GM23338 (cell line): Measurements from ENCODE around the gene CHMP4B. TPM values are rescaled to one million over a fixed set of nuclear protein-coding genes. Genes with fewer than 3 reads are reported as not detected.

Source experiments
- ATAC-seq: fragments of 200-7000 bp; cut with Tn5 transposase; 3 replicates; pipeline ENCODE4 v1.9.1; 2020
- DNase-seq: peaks from one replicate; pipeline ENCODE4 v3.0.0-alpha.2; 2015; ENCODE audit warnings: low spot score
- H2AFZ ChIP-seq: fragments of 200-600 bp; sonication (generic); 2 replicates; pipeline ENCODE4 v1.8.0; 2016; ENCODE audit warnings: antibody characterized with exemption, mild to moderate bottlenecking, moderate library complexity
- H3F3A ChIP-seq: fragments of 200-600 bp; sonication (generic); replicated peaks from 2 replicates; pipeline ENCODE4 v1.8.0; 2017; ENCODE audit warnings: antibody characterized with exemption, mixed run types, low read depth
- H3K27ac ChIP-seq: fragments of 200-600 bp; sonication (generic); 2 replicates; pipeline ENCODE4 v1.6.1; 2016; ENCODE audit warnings: low read depth
- H3K27me3 ChIP-seq: fragments of 200-600 bp; sonication (generic); 2 replicates; pipeline ENCODE4 v1.8.0; 2016; ENCODE audit warnings: mild to moderate bottlenecking, mixed run types, moderate library complexity; ENCODE audit not compliant: insufficient read depth
- H3K36me3 ChIP-seq: fragments of 200-600 bp; sonication (generic); 2 replicates; pipeline ENCODE4 v1.8.0; 2016; ENCODE audit warnings: mild to moderate bottlenecking; ENCODE audit not compliant: insufficient read depth
- H3K4me1 ChIP-seq: fragments of 200-600 bp; sonication (generic); 2 replicates; pipeline ENCODE4 v1.8.0; 2016; ENCODE audit warnings: mild to moderate bottlenecking, moderate library complexity; ENCODE audit not compliant: insufficient read depth
- H3K4me2 ChIP-seq: fragments of 200-600 bp; sonication (generic); 2 replicates; pipeline ENCODE4 v1.7.1; 2017; ENCODE audit warnings: mixed run types
- H3K4me3 ChIP-seq: fragments of 200-600 bp; sonication (generic); 2 replicates; pipeline ENCODE4 v1.6.1; 2016; ENCODE audit warnings: mixed run types
- H3K79me2 ChIP-seq: fragments of 200-600 bp; sonication (generic); replicated peaks from 2 replicates; pipeline ENCODE4 v1.8.0; 2017; ENCODE audit warnings: mild to moderate bottlenecking; ENCODE audit not compliant: insufficient read depth
- H3K9me2 ChIP-seq: fragments of 200-600 bp; sonication (generic); 2 replicates; pipeline ENCODE4 v1.8.0; 2017; ENCODE audit not compliant: insufficient read depth
- H4K20me1 ChIP-seq: fragments of 200-600 bp; sonication (generic); replicated peaks from 2 replicates; pipeline ENCODE4 v1.8.0; 2017; ENCODE audit warnings: mild to moderate bottlenecking; ENCODE audit not compliant: insufficient read depth
- H3K27ac Mint-ChIP-seq: 2 replicates; pipeline ENCODE4 v1.8.0; 2020; ENCODE audit warnings: inconsistent platforms, mild to moderate bottlenecking, moderate library complexity, mixed read lengths
- H3K27me3 Mint-ChIP-seq: 3 replicates; pipeline ENCODE4 v1.8.0; 2022; ENCODE audit warnings: low read depth, mild to moderate bottlenecking, moderate library complexity, mixed read lengths, inconsistent platforms; ENCODE audit not compliant: insufficient read depth, poor library complexity
- H3K36me3 Mint-ChIP-seq: 3 replicates; pipeline ENCODE4 v1.8.0; 2021; ENCODE audit warnings: low read depth, mild to moderate bottlenecking, inconsistent platforms, moderate library complexity, mixed read lengths
- H3K4me1 Mint-ChIP-seq: 3 replicates; pipeline ENCODE4 v1.8.0; 2020; ENCODE audit warnings: mild to moderate bottlenecking, inconsistent platforms, mixed read lengths
- H3K4me3 Mint-ChIP-seq: 3 replicates; pipeline ENCODE4 v1.8.0; 2021; ENCODE audit warnings: moderate library complexity, mild to moderate bottlenecking, inconsistent platforms, mixed read lengths
- H3K9me3 Mint-ChIP-seq: 3 replicates; pipeline ENCODE4 v1.8.0; 2020; ENCODE audit warnings: moderate library complexity, mild to moderate bottlenecking, inconsistent platforms, mixed read lengths
- CREB1 ChIP-seq: fragments of 250-450 bp; sonication (Bioruptor Pico); IDR thresholded peaks from 2 replicates; pipeline ENCODE4 v1.5.0; 2020; ENCODE audit warnings: low read depth, mild to moderate bottlenecking, moderate library complexity
- EZH2 ChIP-seq: fragments of 200-600 bp; sonication (generic); IDR thresholded peaks from one replicate; pipeline ENCODE4 v1.8.0; 2017; ENCODE audit warnings: antibody characterized with exemption, mild to moderate bottlenecking, low read depth; ENCODE audit not compliant: unreplicated experiment
- EZH2phosphoT487 ChIP-seq: fragments of 200-600 bp; sonication (generic); IDR thresholded peaks from one replicate; pipeline ENCODE4 v1.8.1; 2018; ENCODE audit warnings: antibody characterized with exemption; ENCODE audit not compliant: unreplicated experiment
- JUNB ChIP-seq: IDR thresholded peaks from one replicate; pipeline ENCODE4 v1.6.1; 2016; ENCODE audit warnings: antibody characterized with exemption; ENCODE audit not compliant: unreplicated experiment
- NANOG ChIP-seq: IDR thresholded peaks from 2 replicates; pipeline ENCODE4 v1.6.1; 2016; ENCODE audit warnings: antibody characterized with exemption, borderline replicate concordance
- POLR2AphosphoS5 ChIP-seq: IDR thresholded peaks from 2 replicates; pipeline ENCODE4 v1.6.1; 2016; ENCODE audit warnings: antibody characterized with exemption, low read depth
- STAT1 ChIP-seq: IDR thresholded peaks from one replicate; pipeline ENCODE4 v1.6.1; 2016; ENCODE audit warnings: antibody characterized with exemption; ENCODE audit not compliant: unreplicated experiment
- ZNF114 ChIP-seq: fragments of 250-450 bp; sonication (Bioruptor Pico); IDR thresholded peaks from 2 replicates; pipeline ENCODE4 v1.5.0; 2020; ENCODE audit warnings: mild to moderate bottlenecking, moderate library complexity
- ZNF331 ChIP-seq: fragments of 250-450 bp; sonication (Bioruptor Pico); IDR thresholded peaks from 2 replicates; pipeline ENCODE4 v1.5.0; 2020; ENCODE audit warnings: low read depth, mild to moderate bottlenecking, moderate library complexity
- ZNF462 ChIP-seq: fragments of 250-450 bp; sonication (Bioruptor Pico); IDR thresholded peaks from 2 replicates; pipeline ENCODE4 v1.5.0; 2020; ENCODE audit warnings: mild to moderate bottlenecking, moderate library complexity
- polyA plus RNA-seq: library from polyadenylated mRNA; unstranded; fragments of >200 nt; fragmentation: Nextera tagmentation; extraction: Ambion mirVana; gene quantifications from 2 replicates; pipeline ENCODE4 v1.2.1, GENCODE V29; 2016
- total RNA-seq: library from RNA; depleted of rRNA; stranded (reverse); fragments of >200 nt; shearing (Covaris generic); gene quantifications from 2 replicates; pipeline ENCODE4 v1.2.3, GENCODE V29; 2014
- TF ChIP-seq, protein P1 (sequence below): IDR thresholded peaks from 2 replicates; pipeline ENCODE4 v1.6.1; 2016; ENCODE audit warnings: antibody characterized with exemption
- TF ChIP-seq, protein P2 (sequence below), 2 experiments: fragments of 200-600 bp in 1 of 2; sonication (generic) in 1 of 2; conservative IDR thresholded peaks; 2 replicates each; pipeline versions ENCODE4 v1.5.1 to v1.6.1; 2016 to 2017; ENCODE audit warnings: antibody characterized with exemption in 2 of 2, low read depth in 2 of 2, mild to moderate bottlenecking in 2 of 2, moderate library complexity in 1 of 2
- TF ChIP-seq, protein P3 (sequence below): IDR thresholded peaks from one replicate; pipeline ENCODE4 v1.6.1; 2018; ENCODE audit warnings: antibody characterized with exemption; ENCODE audit not compliant: unreplicated experiment

Gene CHMP4B
- total and polyA plus RNA-seq, 2 experiments from 2014 or later, result 14.5 to 49.3 TPM

GRCh38 chr20:33868595-33868994 lies 57.4 kb downstream of the CHMP4B start:
- Histone ChIP-seq H3K4me3 (no peak overlapping the region), H3K27me3 (no peaks in the 10 kb centered on the region), H2AFZ (no peak overlapping the region), H4K20me1 (no peaks in the 10 kb centered on the region), H3K9me2 (no peaks in the 10 kb centered on the region), H3K4me1 (no peaks in the 10 kb centered on the region), H3K36me3 (no peaks in the 10 kb centered on the region), H3K79me2 (no peaks in the 10 kb centered on the region), H3K27ac (no peak overlapping the region), H3F3A (no peaks in the 10 kb centered on the region), H3K4me2 (no peak overlapping the region)
- TF ChIP-seq ZNF114 (CRISPR knock-in tag) (no peak), CREB1 (CRISPR knock-in tag) (no peak), ZNF331 (CRISPR knock-in tag) (no peak), STAT1 (no peak), POLR2AphosphoS5 (no peak), JUNB (no peak), EZH2phosphoT487 (no peak), EZH2 (no peak), NANOG (no peak), ZNF462 (CRISPR knock-in tag) (no peak)
- TF ChIP-seq, protein P1, sequence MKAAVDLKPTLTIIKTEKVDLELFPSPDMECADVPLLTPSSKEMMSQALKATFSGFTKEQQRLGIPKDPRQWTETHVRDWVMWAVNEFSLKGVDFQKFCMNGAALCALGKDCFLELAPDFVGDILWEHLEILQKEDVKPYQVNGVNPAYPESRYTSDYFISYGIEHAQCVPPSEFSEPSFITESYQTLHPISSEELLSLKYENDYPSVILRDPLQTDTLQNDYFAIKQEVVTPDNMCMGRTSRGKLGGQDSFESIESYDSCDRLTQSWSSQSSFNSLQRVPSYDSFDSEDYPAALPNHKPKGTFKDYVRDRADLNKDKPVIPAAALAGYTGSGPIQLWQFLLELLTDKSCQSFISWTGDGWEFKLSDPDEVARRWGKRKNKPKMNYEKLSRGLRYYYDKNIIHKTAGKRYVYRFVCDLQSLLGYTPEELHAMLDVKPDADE, result no peak
- TF ChIP-seq, protein P2, sequence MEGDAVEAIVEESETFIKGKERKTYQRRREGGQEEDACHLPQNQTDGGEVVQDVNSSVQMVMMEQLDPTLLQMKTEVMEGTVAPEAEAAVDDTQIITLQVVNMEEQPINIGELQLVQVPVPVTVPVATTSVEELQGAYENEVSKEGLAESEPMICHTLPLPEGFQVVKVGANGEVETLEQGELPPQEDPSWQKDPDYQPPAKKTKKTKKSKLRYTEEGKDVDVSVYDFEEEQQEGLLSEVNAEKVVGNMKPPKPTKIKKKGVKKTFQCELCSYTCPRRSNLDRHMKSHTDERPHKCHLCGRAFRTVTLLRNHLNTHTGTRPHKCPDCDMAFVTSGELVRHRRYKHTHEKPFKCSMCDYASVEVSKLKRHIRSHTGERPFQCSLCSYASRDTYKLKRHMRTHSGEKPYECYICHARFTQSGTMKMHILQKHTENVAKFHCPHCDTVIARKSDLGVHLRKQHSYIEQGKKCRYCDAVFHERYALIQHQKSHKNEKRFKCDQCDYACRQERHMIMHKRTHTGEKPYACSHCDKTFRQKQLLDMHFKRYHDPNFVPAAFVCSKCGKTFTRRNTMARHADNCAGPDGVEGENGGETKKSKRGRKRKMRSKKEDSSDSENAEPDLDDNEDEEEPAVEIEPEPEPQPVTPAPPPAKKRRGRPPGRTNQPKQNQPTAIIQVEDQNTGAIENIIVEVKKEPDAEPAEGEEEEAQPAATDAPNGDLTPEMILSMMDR (conservative IDR thresholded peaks at IDR 0.05; ENCODE audit: low read depth in 2 of 2), result no peak
- TF ChIP-seq, protein P3, sequence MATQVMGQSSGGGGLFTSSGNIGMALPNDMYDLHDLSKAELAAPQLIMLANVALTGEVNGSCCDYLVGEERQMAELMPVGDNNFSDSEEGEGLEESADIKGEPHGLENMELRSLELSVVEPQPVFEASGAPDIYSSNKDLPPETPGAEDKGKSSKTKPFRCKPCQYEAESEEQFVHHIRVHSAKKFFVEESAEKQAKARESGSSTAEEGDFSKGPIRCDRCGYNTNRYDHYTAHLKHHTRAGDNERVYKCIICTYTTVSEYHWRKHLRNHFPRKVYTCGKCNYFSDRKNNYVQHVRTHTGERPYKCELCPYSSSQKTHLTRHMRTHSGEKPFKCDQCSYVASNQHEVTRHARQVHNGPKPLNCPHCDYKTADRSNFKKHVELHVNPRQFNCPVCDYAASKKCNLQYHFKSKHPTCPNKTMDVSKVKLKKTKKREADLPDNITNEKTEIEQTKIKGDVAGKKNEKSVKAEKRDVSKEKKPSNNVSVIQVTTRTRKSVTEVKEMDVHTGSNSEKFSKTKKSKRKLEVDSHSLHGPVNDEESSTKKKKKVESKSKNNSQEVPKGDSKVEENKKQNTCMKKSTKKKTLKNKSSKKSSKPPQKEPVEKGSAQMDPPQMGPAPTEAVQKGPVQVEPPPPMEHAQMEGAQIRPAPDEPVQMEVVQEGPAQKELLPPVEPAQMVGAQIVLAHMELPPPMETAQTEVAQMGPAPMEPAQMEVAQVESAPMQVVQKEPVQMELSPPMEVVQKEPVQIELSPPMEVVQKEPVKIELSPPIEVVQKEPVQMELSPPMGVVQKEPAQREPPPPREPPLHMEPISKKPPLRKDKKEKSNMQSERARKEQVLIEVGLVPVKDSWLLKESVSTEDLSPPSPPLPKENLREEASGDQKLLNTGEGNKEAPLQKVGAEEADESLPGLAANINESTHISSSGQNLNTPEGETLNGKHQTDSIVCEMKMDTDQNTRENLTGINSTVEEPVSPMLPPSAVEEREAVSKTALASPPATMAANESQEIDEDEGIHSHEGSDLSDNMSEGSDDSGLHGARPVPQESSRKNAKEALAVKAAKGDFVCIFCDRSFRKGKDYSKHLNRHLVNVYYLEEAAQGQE, result no peak
- Mint-ChIP-seq H3K4me1 (peaks cover 19% of the 10 kb centered on the region), H3K9me3 (no peaks in the 10 kb centered on the region), H3K27me3 (peaks cover 8% of the 10 kb centered on the region), H3K36me3 (no peaks in the 10 kb centered on the region), H3K27ac (no peak overlapping the region), H3K4me3 (no peak overlapping the region)
- DNase-seq (no peak), ATAC-seq (no peak)
